ENCODE measurements around the gene CBFA2T3. TPM values are rescaled to one million over a fixed set of nuclear protein-coding genes. Genes with fewer than 3 reads are reported as not detected.

Gene CBFA2T3
- total RNA-seq, 1 experiment from 2014 or later: 13.7 TPM

DNA sequence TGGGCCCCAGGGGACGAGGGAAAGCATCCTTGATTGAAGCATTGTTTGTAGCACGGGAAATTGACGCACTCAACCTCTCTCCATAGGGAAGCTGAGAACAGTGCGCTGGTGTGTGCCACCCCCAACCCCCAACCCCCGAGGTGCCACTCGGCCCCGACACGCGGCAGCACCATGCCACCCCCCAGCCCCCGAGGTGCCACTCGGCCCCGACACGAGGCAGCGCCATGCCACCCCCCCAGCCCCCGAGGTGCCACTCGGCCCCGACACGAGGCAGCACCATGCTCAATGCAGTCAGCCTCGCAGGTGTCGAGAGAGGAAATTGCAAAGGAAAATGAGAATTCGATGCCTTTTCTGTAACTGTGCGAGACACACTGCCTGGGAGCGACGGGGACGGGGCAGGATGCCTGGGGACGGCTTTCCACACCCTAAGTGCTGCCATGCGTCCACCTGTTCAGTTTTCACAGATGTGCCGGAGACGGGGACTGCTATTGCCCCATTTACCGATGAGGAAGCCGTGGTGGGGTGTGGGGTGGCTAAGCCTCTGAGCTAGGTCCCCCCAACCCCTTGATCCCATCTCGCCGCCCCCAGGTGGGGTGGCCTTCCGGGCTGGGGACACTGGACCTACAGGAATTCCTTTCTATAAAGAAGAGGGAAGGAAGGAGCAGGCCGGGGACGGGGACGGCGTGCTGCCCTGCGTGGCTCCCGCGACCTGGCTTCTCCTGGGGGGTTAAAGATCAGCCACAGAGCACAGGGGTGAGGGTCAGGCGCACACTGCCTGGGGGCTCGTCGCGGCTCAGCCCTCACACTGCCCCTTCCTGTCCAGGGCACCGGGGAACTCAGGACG lies 9.8 kb downstream of the CBFA2T3 start:
- CTCF ChIA-PET: interaction anchor here (0.5 kb wide), 1 partner anchor 529 kb away, joined by 5 read pairs; no protein-coding TSS in a partner anchor
- POLR2A ChIA-PET: no interaction called here
- H3K9me3 ChIP-seq (ENCODE audit: control insufficient read depth, insufficient read depth, low read depth, low read length): no peaks in the 10 kb centered on the region
- no peaks in the 10 kb centered on the region for H3K4me1 ChIP-seq (ENCODE audit: control insufficient read depth, insufficient read depth, low read length)
- intact Hi-C loops (cut with micrococcal nuclease; ENCODE audit: unreplicated experiment): no loop called here
- H3K27ac ChIP-seq (ENCODE audit: low read length): no peak overlapping the region
- H3K27me3 ChIP-seq (ENCODE audit: control insufficient read depth, insufficient read depth, low read length): no peaks in the 10 kb centered on the region
- H3K36me3 ChIP-seq (ENCODE audit: control insufficient read depth, insufficient read depth, low read length): no peaks in the 10 kb centered on the region
- TF ChIP-seq, protein P1, sequence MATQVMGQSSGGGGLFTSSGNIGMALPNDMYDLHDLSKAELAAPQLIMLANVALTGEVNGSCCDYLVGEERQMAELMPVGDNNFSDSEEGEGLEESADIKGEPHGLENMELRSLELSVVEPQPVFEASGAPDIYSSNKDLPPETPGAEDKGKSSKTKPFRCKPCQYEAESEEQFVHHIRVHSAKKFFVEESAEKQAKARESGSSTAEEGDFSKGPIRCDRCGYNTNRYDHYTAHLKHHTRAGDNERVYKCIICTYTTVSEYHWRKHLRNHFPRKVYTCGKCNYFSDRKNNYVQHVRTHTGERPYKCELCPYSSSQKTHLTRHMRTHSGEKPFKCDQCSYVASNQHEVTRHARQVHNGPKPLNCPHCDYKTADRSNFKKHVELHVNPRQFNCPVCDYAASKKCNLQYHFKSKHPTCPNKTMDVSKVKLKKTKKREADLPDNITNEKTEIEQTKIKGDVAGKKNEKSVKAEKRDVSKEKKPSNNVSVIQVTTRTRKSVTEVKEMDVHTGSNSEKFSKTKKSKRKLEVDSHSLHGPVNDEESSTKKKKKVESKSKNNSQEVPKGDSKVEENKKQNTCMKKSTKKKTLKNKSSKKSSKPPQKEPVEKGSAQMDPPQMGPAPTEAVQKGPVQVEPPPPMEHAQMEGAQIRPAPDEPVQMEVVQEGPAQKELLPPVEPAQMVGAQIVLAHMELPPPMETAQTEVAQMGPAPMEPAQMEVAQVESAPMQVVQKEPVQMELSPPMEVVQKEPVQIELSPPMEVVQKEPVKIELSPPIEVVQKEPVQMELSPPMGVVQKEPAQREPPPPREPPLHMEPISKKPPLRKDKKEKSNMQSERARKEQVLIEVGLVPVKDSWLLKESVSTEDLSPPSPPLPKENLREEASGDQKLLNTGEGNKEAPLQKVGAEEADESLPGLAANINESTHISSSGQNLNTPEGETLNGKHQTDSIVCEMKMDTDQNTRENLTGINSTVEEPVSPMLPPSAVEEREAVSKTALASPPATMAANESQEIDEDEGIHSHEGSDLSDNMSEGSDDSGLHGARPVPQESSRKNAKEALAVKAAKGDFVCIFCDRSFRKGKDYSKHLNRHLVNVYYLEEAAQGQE (IDR thresholded peaks at IDR 0.05; ENCODE audit: insufficient read depth in 1 of 2, low read depth in 2 of 2, low read length in 1 of 2): no peak
- TF ChIP-seq SIN3A (IDR thresholded peaks at IDR 0.05; ENCODE audit: borderline replicate concordance, insufficient read depth, low read depth, low read length): no peak
- no peak for TF ChIP-seq POLR2AphosphoS5 (IDR thresholded peaks at IDR 0.05; ENCODE audit: low read depth, low read length)
- TF ChIP-seq TCF7L2 (IDR thresholded peaks at IDR 0.05; ENCODE audit: low read depth, low read length): no peak
- TF ChIP-seq, protein P2, sequence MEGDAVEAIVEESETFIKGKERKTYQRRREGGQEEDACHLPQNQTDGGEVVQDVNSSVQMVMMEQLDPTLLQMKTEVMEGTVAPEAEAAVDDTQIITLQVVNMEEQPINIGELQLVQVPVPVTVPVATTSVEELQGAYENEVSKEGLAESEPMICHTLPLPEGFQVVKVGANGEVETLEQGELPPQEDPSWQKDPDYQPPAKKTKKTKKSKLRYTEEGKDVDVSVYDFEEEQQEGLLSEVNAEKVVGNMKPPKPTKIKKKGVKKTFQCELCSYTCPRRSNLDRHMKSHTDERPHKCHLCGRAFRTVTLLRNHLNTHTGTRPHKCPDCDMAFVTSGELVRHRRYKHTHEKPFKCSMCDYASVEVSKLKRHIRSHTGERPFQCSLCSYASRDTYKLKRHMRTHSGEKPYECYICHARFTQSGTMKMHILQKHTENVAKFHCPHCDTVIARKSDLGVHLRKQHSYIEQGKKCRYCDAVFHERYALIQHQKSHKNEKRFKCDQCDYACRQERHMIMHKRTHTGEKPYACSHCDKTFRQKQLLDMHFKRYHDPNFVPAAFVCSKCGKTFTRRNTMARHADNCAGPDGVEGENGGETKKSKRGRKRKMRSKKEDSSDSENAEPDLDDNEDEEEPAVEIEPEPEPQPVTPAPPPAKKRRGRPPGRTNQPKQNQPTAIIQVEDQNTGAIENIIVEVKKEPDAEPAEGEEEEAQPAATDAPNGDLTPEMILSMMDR (IDR thresholded peaks at IDR 0.05): no peak
- no peak overlapping the region for H3K4me3 ChIP-seq (ENCODE audit: low read depth in 2 of 2, low read length in 2 of 2)
- in situ Hi-C loops (cut with HindIII; ENCODE audit: low pct_unique_long_range_greater_than_20kb, low sequenced_read_pairs): no loop called here
- BruUV-seq (replicated peaks): no TSS peak
- ATAC-seq (no peak), DNase-seq (ENCODE audit: low read depth, low spot score) (no peak)

DNA sequence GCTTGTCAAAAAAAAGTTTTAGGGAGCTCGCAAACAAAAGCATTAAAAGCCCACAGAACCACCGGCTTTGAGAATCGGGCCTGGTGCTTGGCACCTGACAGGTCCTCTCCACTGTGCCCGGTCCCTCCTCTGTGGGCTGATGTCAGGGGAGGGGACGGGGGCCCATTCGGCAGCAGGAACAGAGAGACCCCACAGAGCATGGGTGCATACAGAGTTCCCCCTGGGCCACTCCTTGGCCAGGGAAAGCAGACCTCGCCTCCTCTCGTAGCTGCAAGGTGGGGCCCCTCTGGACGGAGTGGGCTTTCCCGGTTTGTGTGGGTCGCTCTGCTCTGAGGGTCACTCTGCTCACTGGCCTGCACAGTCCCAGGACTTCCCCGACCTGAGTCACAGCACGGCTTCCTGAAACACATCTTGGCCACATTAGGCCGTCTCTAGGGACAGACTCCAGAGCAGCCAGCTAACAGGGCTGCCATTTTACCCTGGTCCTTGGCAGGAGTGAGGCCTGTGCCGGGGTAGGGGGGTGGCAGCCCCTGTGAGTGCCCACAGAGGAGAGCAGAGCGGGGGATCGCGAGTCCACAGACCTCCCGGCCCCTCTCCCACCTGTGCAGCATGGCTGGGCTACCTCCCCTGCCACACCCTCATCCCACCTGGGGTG lies 11.1 kb downstream of the CBFA2T3 start:
- no TSS peak for BruUV-seq (replicated peaks)
- Histone ChIP-seq H3K27me3 (ENCODE audit: control insufficient read depth, insufficient read depth, low read length) (no peaks in the 10 kb centered on the region), H3K9me3 (ENCODE audit: control insufficient read depth, insufficient read depth, low read depth, low read length) (no peaks in the 10 kb centered on the region), H3K36me3 (ENCODE audit: control insufficient read depth, insufficient read depth, low read length) (no peaks in the 10 kb centered on the region), H3K4me1 (ENCODE audit: control insufficient read depth, insufficient read depth, low read length) (no peaks in the 10 kb centered on the region), H3K27ac (ENCODE audit: low read length) (no peak overlapping the region), H3K4me3 (ENCODE audit: low read depth in 2 of 2, low read length in 2 of 2) (no peak overlapping the region)
- TF ChIP-seq POLR2AphosphoS5 (IDR thresholded peaks at IDR 0.05; ENCODE audit: low read depth, low read length) (no peak), SIN3A (IDR thresholded peaks at IDR 0.05; ENCODE audit: borderline replicate concordance, insufficient read depth, low read depth, low read length) (no peak), TCF7L2 (IDR thresholded peaks at IDR 0.05; ENCODE audit: low read depth, low read length) (no peak)
- TF ChIP-seq, protein P2 (IDR thresholded peaks at IDR 0.05): no peak
- TF ChIP-seq, protein P1 (IDR thresholded peaks at IDR 0.05; ENCODE audit: insufficient read depth in 1 of 2, low read depth in 2 of 2, low read length in 1 of 2): no peak
- POLR2A ChIA-PET: no interaction called here
- intact Hi-C loops (cut with micrococcal nuclease; ENCODE audit: unreplicated experiment) (no loop called here), in situ Hi-C loops (cut with HindIII; ENCODE audit: low pct_unique_long_range_greater_than_20kb, low sequenced_read_pairs) (no loop called here)
- CTCF ChIA-PET: no interaction called here
- no peak for DNase-seq (ENCODE audit: low read depth, low spot score)
- no peak for ATAC-seq
